ENCODE results near the gene KCNH3. TPM values are rescaled to one million over a fixed set of nuclear protein-coding genes. Genes with fewer than 3 reads are reported as not detected.

KCNH3 gene
- total RNA-seq, 1 donor from 2014 or later, result 0.30 TPM

DNA sequence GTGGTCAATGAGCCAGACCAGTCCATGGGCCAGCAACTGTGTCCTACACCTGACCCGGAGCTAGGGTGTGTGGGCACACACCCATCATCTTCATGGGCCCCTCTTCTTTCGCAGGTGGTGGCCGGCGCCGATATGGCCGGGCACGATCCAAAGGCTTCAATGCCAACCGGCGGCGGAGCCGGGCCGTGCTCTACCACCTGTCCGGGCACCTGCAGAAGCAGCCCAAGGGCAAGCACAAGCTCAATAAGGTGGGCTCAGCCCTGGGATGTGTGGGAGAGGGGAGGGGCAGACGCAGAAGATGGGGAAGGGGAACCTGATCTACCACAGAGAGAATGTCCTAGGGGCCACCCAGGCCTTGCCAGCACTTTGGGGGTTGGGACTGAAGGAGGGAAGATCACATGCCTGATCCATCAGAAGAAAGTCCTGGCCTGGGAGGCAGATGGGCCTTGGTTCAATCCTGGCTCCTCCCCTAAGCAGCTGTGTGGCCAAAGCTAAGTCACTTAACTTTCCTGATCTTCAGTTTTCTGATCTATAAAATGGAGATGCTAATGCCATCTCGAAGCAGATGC, 3.8 kb downstream of the KCNH3 start:
- DNase-seq (peak; percentile 19), ATAC-seq (no peak)
- intact Hi-C loops (cut with micrococcal nuclease), result no loop called here

DNA sequence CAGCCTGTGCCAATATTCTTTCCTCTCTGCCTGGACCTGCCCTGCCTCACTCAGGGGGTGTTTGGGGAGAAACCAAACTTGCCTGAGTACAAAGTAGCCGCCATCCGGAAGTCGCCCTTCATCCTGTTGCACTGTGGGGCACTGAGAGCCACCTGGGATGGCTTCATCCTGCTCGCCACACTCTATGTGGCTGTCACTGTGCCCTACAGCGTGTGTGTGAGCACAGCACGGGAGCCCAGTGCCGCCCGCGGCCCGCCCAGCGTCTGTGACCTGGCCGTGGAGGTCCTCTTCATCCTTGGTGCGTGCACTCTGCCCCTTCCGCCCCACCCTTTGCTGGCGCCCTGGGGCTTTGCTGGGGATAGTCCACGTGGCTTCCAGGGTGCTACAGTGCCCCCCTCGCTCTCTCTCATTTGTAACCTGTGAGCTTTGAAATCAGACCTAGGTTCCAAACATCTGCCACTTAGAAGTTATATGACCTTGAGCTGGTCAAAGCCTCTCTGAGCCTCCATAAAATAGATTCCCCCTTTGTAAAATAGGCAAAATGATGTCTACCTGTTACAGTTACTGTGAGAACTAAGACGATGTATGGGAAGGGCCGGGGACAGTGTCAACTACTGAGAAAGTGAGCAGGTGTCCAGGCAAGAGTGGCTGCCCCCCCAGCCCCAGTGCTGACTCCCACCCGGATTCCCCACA, 4.5 kb downstream of the KCNH3 start:
- ATAC-seq (no peak), DNase-seq (peak; percentile 20)
- intact Hi-C loops (cut with micrococcal nuclease), result no loop called here

DNA sequence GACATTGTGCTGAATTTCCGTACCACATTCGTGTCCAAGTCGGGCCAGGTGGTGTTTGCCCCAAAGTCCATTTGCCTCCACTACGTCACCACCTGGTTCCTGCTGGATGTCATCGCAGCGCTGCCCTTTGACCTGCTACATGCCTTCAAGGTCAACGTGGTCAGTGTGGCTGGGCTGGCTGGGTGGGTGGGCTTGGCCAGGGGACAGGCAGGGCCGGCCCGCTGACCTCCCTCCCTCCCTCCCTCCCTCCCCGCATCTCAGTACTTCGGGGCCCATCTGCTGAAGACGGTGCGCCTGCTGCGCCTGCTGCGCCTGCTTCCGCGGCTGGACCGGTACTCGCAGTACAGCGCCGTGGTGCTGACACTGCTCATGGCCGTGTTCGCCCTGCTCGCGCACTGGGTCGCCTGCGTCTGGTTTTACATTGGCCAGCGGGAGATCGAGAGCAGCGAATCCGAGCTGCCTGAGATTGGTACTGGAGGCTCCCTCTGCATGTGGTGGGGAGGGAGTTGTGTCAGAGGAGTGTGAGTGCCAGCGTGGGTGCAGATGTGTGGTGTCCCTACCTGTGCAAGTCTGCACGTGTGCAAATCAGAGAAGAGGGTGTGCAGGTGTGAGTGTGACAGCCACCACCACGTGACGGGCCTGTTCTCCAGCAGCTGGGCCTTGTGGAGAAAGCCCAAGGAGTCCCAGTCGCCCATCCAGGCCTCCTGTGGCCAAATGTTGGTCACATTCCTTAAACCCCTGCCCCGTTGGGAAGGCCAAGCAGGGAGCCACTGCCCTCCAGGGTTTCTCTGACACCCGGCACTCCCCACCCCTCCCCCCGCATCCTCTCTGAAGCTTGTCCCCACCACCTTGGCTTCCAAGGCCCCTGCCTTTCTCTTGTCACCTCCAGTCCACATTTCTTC, 5.3 kb downstream of the KCNH3 start:
- no peak for ATAC-seq
- peak; percentile 23 for DNase-seq
- intact Hi-C loops (cut with micrococcal nuclease), result no loop called here

DNA sequence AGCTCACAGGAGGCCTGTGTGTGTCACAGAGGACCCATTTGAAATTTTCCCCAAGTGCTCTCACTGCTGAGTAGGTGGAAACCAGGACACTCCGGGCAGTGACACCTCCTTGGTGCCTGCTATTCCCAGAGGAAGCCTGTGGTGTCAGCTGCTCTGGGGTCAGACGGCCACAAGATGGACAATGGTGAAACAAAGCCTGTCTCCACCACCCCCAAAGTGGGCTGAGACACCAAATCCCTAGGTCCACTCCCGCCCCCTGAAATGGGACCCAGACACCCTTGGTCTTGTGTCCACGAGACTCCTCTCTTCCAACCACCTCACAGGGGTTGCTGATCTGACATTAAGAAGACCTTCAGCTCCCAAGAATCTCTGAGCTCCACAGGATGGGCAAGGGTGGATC, 7.0 kb downstream of the KCNH3 start:
- DNase-seq (no peak), ATAC-seq (no peak)
- intact Hi-C loops (cut with micrococcal nuclease), result no loop called here

DNA sequence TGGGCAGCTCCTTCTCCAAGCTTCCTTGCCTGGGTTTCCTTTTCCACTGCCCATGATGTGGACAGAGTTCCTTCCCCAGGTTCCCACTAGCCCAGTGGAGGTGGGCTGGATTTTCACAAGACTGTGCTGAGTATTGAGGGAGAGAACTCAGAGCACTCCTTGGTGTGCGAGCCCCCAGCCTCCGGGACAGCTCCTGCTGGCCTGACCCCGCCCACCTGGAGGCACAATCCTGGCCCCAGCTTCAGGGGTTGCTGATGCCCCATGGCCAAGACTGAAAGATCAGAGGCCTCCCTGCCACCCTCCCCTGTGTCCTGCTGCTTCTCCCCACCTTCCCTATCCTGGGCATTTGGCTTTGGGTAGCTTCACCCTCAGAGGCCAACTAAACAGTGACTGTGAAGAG, 7.7 kb downstream of the KCNH3 start:
- DNase-seq (no peak), ATAC-seq (no peak)

GRCh38 chr12:49547090-49547690, 8.4 kb downstream of the KCNH3 start:
- intact Hi-C loops (cut with micrococcal nuclease), result no loop called here
- DNase-seq (no peak), ATAC-seq (no peak)

More for the DNA sequence above, 7.7 kb downstream of the KCNH3 start:
- intact Hi-C loops (cut with micrococcal nuclease), result no loop called here

GRCh38 chr12:49548481-49548821, 9.6 kb downstream of the KCNH3 start:
- intact Hi-C loops (cut with micrococcal nuclease), result no loop called here
- ATAC-seq, result no peak

DNA sequence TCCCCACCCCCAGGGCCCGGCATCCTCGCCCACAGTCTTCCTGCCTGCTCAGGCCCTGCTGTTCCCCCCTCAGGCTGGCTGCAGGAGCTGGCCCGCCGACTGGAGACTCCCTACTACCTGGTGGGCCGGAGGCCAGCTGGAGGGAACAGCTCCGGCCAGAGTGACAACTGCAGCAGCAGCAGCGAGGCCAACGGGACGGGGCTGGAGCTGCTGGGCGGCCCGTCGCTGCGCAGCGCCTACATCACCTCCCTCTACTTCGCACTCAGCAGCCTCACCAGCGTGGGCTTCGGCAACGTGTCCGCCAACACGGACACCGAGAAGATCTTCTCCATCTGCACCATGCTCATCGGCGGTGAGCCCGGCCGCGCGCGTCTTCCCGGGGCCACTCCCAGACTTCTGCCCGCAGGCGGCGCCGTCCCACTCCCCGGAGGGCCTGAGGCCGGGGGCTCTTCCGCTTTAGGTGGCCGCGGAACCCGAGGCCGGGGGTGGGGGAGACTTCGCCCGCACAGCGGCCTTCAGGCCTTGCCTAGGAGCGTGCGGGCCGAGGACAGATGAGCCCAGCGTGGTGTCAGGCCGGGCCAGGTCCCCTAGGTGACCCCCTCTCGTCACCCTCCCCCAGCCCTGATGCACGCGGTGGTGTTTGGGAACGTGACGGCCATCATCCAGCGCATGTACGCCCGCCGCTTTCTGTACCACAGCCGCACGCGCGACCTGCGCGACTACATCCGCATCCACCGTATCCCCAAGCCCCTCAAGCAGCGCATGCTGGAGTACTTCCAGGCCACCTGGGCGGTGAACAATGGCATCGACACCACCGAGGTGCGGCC, 10.2 kb downstream of the KCNH3 start:
- peak; percentile 32 for ATAC-seq

More at GRCh38 chr12:49548481-49548821, 9.6 kb downstream of the KCNH3 start:
- DNase-seq, result no peak

DNA sequence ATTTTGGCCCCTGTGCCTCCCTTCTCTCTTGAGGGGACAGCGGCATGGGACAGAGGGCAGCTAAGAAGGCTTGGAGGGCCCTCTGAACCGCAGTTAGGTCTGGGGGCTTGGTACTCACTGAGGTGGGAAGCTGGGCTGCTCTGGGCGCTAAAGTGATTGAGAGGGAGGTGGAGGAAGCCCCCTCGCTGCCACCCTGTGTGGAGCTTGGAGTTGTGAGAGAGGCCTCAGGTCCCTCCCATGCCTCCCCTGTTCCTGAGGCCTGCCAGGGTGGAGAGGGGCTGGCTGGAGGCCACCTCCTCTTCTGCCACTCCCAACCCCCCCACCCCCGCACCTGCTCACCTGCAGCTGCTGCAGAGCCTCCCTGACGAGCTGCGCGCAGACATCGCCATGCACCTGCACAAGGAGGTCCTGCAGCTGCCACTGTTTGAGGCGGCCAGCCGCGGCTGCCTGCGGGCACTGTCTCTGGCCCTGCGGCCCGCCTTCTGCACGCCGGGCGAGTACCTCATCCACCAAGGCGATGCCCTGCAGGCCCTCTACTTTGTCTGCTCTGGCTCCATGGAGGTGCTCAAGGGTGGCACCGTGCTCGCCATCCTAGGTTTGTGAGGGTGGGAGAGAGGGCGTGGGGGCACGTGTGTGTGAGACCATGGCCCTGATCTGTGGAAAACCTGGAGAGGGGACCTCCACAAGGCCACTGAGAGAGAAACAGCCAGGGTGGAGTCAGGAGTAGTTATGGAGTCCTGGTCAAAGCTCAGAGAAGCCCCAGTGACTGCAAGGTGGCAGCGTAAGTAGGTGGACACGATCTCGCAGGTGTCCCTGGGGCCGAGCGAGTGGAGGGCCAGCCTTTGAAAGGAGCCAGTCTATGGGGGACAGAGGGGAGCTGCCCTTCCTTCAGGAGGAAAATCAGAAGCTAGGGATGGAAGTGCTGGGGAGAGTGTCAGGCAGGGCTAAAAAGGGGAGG, 11.2 kb downstream of the KCNH3 start:
- DNase-seq (no peak), ATAC-seq (no peak)
- intact Hi-C loops (cut with micrococcal nuclease), result no loop called here

More for the DNA sequence above, 10.2 kb downstream of the KCNH3 start:
- peak; percentile 71 for DNase-seq
- intact Hi-C loops (cut with micrococcal nuclease), result no loop called here

DNA sequence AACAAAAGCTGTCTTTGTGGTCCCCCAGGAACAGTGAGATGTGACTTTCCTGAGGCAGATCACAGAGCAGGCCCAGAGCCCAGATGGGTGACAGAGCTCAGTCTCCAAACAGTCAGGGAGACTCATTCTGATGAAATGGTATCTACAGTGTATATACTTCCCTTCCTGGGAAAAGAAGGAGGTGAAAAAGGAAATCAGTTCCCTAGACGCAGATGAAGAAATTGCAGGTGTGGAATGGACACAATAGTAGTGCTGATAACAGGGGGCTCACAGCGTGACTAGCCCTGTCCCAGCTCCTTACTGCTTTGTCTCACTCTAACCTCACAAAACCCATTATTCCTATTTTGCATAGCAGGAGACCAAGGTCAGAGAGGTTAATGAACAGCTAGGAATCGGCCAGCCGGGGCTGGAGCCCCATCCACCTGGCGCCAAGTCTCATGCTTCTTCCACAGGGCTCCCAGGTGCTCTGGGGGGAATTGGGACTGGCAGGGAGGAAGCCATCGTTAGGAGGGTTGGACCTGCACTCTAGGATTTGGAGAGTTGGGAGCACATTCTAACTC, 11.9 kb downstream of the KCNH3 start:
- intact Hi-C loops (cut with micrococcal nuclease), result no loop called here

GRCh38 chr12:49552014-49552413, 13.2 kb downstream of the KCNH3 start:
- intact Hi-C loops (cut with micrococcal nuclease), result no loop called here
- ATAC-seq, result peak; percentile 76
- DNase-seq, result peak; percentile 65

More for the DNA sequence above, 11.9 kb downstream of the KCNH3 start:
- DNase-seq (no peak), ATAC-seq (no peak)

DNA sequence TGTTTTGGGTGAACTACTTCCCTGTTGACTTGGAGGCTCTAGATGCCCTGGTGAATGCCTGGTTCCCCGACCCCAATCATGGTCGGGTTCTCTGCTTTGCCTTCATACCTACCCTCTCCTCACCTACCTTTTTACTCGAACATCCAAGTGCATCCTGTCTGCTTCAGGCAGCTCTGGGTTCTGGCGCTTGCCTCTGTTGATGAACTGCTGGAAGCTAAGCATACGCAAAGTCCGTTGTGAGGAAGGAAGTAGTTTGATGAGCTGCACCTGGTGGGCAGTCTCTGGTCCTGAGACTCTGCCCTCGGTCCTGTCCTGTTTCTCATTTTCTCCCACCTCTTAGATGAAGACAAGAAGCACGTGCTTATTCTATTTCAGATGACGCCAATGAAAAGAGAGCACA, 13.6 kb downstream of the KCNH3 start:
- no peak for ATAC-seq

DNA sequence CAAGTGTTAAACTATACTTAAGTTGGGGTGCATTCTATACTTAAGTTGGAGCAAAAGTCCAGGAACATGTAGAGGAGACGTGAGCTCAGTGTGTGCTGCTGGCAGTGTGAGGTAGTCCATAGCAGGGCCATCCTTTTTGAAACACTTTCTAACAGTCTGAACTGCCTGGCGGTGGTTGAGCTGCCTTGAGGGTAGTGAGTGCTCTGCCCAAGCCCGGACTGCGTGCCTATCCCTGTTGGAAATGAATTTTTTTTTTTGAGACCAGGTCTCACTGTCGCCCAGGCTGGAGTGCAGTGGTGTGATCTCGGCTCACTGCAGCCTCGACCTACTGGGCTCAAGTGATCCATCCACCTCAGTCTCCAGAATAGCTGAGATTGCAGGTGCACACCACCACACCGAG, 14.1 kb downstream of the KCNH3 start:
- intact Hi-C loops (cut with micrococcal nuclease), result no loop called here
- ATAC-seq (no peak), DNase-seq (no peak)

More for the DNA sequence above, 13.6 kb downstream of the KCNH3 start:
- no peak for DNase-seq
- intact Hi-C loops (cut with micrococcal nuclease), result no loop called here

GRCh38 chr12:49553512-49554088, 14.8 kb downstream of the KCNH3 start:
- ATAC-seq (peak; percentile 9), DNase-seq (no peak)
- intact Hi-C loops (cut with micrococcal nuclease), result no loop called here

DNA sequence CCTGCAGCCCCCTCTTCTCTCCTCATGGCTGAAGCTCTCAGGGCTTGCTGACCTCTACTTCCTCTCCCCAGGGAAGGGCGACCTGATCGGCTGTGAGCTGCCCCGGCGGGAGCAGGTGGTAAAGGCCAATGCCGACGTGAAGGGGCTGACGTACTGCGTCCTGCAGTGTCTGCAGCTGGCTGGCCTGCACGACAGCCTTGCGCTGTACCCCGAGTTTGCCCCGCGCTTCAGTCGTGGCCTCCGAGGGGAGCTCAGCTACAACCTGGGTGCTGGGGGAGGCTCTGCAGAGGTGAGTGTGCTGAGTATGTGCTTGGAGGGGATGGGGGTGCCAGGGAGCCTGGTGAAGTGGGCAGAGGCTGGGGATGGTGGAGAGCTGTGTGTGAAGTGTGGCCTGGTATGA, 15.4 kb downstream of the KCNH3 start:
- DNase-seq (no peak), ATAC-seq (no peak)
- intact Hi-C loops (cut with micrococcal nuclease), result no loop called here

GRCh38 chr12:49555631-49556390, 17.0 kb downstream of the KCNH3 start:
- ATAC-seq (no peak), DNase-seq (no peak)
- intact Hi-C loops (cut with micrococcal nuclease), result no loop called here

All from left ventricle myocardium superior (tissue), 1 donor.